ENCODE data around the gene ERBB3.

The ERBB3 gene

GRCh38 chr12:56116267-56117081 is 36.5 kb downstream of the ERBB3 start, which contains the start of gene RPL41:
TSS of gene RPL41 (plus strand) at chr12:56116633.
- DNase-seq = peak; percentile 97

GRCh38 chr12:56117082-56117706 is 37.2 kb downstream of the ERBB3 start:
- peak; percentile 22 for DNase-seq

- DNase-seq = peak; percentile 99
These were observed 38.1 kb downstream of the ERBB3 start, which contains the start of gene ZC3H10 for GRCh38 chr12:56117778-56118687. TSS of gene ZC3H10 (plus strand) at chr12:56118266. CDS start at chr12:56120563, 2,297 bp downstream.

- peak; percentile 21 for DNase-seq
These were observed 38.9 kb downstream of the ERBB3 start for GRCh38 chr12:56118688-56119357.

- peak; percentile 62 for DNase-seq
These were observed 39.4 kb downstream of the ERBB3 start for GRCh38 chr12:56119361-56119796.

GRCh38 chr12:56120158-56120846 is 40.3 kb downstream of the ERBB3 start:
- no peak for DNase-seq

- no peak for DNase-seq
These were observed 41.4 kb downstream of the ERBB3 start for GRCh38 chr12:56121204-56121870.

- no peak for DNase-seq
These were observed 42.7 kb downstream of the ERBB3 start for GRCh38 chr12:56122637-56123036.

- DNase-seq = no peak
These were observed 44.2 kb downstream of the ERBB3 start for GRCh38 chr12:56124133-56124532.

GRCh38 chr12:56126732-56127239 is 46.8 kb downstream of the ERBB3 start:
- no peak for DNase-seq

GRCh38 chr12:56127485-56127887 is 47.5 kb downstream of the ERBB3 start:
- no peak for DNase-seq

- DNase-seq = peak; percentile 100
These were observed 48.1 kb downstream of the ERBB3 start, which contains the start of gene ESYT1 for GRCh38 chr12:56127888-56128669. TSS of gene ESYT1 (plus strand) at chr12:56128267. CDS start at chr12:56128320, 53 bp downstream.

- no peak for DNase-seq
These were observed 48.8 kb downstream of the ERBB3 start for GRCh38 chr12:56128670-56129205.

- peak; percentile 41 for DNase-seq
These were observed 49.4 kb downstream of the ERBB3 start for GRCh38 chr12:56129206-56129941.

GRCh38 chr12:56129942-56130495 is 50.1 kb downstream of the ERBB3 start:
- DNase-seq = no peak

GRCh38 chr12:56130876-56131275 is 50.9 kb downstream of the ERBB3 start:
- no peak for DNase-seq

GRCh38 chr12:56134897-56135296 is 54.9 kb downstream of the ERBB3 start:
- DNase-seq = no peak

GRCh38 chr12:56137853-56138571 is 58.0 kb downstream of the ERBB3 start:
- no peak for DNase-seq

All from NCI-H345 (cell line).